ENCODE measurements around the gene MMP14.
"Not testable (repeated sequence)": the region's sequence is repeated elsewhere in the genome, so short reads cannot be mapped to it uniquely, and the experiment has no call there.

Gene MMP14

GRCh38 chr14:22842211-22843122, 6.1 kb downstream of the MMP14 start:
- DNase-seq: no peak

DNA sequence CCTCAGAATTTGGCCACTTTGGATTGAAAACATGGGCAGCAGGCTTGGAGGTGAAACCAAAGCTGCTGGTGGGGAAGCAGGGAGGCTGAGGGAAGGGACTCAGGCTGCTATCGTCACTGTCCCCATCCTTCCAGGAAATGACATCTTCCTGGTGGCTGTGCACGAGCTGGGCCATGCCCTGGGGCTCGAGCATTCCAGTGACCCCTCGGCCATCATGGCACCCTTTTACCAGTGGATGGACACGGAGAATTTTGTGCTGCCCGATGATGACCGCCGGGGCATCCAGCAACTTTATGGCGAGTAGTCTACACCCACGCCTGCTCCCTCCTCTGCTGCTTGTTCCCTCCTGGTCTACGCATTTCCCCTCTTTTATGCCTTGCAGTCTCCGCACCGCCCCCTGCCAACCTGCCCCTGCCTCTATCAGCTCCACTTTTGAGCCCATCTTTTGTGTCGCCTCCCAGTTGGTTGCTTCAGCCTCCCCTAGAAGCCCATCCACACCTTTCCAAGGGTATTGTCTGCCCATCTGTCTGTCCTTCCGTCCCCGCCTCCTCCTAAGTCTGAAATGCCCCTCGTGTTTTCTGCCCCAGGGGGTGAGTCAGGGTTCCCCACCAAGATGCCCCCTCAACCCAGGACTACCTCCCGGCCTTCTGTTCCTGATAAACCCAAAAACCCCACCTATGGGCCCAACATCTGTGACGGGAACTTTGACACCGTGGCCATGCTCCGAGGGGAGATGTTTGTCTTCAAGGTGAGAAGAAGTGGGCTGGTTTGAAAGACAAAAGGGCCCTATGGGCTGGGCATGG, 6.9 kb downstream of the MMP14 start:
- no peak for DNase-seq

GRCh38 chr14:22844221-22845102, 8.1 kb downstream of the MMP14 start:
- DNase-seq: no peak

GRCh38 chr14:22845103-22845394, 8.7 kb downstream of the MMP14 start:
- DNase-seq: no peak

GRCh38 chr14:22845821-22846625, 9.6 kb downstream of the MMP14 start:
- DNase-seq: no peak

GRCh38 chr14:22846811-22847307, 10.5 kb downstream of the MMP14 start:
- no peak for DNase-seq

DNA sequence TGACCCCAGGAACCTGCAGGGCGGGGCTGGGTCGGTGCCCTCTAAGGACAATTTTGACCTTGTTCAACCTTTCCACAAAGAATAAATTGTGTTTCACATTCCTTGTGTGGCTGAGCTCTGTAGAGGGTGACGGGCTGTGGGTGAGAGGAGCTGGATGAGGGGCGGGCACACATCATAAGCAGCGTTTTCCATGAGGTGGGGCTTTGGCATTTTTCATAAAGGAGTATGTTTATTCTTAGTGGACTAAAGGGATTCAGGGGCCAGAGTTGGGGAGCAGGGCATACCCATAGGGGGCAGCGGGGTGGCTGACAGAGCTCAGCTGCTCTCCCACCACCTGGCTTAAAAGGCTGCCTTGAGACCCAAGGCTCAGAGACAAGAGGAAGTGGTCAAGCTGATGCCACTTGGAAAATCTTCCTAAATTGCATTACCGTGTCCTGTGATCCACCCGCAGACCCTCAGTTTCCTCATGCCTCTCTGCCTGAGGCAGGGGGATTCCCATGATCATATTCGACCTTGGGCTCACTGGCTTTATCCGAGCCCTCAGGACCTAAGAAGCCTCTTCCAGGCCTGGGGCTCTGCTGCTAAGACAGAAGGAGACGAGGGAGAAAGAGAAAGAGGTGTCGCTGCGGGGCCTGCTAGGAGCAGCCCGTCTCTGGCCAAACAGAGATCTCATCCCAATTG, 11.4 kb downstream of the MMP14 start:
- DNase-seq: no peak

DNA sequence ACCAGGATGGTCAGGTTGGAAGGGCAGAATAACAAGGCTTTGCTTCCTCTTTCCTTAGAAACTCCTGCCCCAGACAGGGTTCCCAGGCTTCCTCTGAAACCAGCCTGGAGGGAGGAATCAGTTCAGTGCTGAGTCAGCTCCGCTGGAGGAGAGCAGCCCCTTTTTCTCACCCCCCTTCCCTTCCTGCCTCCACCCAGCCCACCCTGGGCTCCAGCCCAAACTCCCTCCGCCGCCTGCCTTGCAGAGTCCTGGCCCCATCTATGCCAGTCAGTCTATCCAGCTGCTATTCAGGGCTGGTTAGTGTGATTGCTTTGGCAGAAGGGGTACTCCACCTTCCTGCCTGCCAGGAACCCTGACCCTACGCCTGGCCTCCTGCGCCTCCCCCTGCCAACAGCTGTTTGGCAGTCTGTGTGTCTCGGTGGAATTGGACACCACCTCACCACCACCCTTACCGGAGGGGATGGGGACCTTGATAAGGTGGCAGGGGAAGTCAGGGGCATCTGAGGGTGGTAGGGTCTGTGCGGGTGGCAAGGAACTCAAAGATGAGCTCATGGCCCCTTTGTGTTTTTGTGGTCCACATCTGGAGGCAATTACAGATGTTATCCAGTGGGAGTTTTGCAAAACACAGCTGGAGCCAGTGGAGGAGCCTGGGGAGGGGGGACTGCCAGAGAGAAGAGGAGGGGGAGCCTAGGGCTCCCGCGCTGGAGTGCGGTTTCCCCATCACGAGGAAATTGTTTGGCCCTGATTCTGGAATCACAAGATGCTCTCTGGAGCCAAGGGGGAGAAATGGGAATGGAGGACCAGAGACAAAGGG, 12.2 kb downstream of the MMP14 start:
- no peak for DNase-seq

GRCh38 chr14:22849212-22849819, 12.9 kb downstream of the MMP14 start:
- no peak for DNase-seq

- no peak for DNase-seq
These were observed 14.8 kb downstream of the MMP14 start for GRCh38 chr14:22850944-22851764.

DNA sequence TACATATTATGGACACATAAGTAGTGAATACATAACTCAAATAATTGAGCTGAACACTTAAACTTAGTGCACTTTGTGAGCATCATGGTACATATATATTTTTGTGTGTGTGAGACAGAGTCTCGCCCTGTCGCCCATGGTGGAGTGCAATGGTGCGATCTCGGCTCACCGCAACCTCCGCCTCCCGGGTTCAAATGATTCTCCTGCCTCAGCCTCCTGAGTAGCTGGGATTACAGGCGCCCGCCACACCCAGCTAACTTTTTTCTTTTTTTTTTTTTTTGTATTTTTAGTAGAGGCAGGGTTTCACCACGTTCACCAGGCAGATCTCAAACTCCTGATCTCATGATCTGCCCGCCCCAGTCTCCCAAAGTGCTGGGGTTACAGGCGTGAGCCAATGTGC, 15.8 kb downstream of the MMP14 start:
- DNase-seq: not testable (repeated sequence)

GRCh38 chr14:22852599-22852939, 16.2 kb downstream of the MMP14 start:
- no peak for DNase-seq

DNA sequence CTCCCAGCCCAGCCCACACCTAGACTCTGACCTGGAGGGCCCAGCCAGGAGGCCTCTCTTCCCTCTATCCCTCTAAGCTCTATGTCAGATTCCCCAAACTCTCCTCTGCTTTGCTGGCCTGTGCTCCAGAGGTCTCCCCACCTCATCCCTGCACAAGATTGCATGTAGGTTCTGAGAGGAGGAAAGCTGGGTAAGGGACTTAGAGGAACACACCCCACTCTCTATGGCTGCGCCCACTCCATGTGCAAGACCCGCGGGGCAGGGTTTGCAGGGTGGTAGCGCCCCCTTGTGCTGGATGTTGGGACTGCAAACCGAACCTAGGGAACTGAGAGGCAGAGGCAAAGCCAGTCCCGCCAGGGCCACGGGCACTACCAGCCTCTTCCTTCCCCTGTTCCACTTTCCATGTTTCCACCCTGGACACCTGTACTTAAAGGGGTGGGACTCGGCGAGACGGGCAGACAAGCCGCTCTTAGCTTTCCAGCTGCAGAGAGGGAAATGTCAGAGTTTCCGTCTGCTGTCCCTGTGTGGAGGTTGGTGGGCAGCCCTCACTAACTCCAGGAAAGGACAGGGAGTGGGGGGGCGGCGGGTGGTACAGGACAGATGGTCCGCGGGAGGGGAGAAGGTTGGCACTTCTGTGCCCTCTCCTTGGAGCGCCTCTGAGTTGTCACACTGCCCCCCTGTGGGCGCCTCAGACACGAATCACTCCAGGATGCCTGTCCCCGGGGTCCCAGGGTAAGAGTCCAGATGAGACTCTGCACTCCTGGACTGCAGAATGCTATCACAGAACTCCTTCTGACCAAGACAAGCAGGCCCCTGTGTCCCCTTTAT, 16.8 kb downstream of the MMP14 start:
- DNase-seq: peak; percentile 20

DNA sequence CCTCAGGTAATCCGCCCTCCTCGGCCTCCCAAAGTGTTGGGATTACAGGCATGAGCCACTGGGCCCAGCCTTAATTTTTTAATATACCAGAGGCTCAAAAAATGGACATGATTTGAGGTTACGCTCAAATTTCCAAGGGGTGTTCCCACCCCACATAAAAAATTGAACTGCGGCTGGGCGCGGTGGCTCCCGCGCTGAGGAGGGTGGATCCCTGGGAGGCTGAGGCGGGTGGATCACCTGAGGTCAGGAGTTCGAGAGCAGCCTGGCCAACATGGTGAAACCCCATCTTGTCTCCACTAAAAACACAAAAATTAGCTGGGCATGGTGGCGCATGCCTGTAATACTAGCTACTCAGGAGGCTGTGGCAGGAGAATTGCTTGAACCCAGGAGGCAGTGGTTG, 17.9 kb downstream of the MMP14 start:
- not testable (repeated sequence) for DNase-seq

DNA sequence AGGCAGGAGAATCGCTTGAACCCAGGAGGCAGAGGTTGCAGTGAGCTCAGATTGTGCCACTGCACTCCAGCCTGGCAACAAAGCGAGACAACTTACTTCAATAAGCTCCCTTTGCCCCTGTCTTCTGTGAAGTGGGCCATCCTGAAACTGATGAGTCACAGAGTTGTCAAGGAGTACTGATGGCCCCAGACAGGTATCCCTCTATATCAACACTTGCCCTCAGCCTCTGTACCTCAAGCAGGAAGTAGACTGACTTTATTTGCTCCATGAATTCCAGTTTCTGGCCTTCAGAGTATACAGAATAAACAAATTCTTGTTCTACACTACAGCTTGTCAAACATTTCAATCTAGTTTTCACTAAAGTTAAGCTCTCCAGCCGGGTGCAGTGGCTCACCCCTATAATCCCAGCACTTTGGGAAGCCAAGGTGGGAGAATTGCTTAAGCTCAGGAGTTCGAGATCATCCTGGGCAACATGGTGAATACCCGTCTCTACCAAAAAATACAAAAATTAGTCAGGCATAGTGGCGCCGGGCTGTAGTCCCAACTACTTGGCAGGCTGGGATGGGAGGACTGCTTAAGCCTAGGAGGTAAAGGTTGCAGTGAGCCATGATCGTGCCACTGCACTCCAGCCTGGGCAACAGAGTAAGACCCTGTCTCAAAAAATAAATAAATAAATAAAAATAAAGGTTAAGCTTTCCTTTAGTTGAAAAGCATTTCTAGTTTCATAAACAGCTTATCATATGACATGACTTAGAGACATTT, 18.8 kb downstream of the MMP14 start:
- DNase-seq: no peak

DNA sequence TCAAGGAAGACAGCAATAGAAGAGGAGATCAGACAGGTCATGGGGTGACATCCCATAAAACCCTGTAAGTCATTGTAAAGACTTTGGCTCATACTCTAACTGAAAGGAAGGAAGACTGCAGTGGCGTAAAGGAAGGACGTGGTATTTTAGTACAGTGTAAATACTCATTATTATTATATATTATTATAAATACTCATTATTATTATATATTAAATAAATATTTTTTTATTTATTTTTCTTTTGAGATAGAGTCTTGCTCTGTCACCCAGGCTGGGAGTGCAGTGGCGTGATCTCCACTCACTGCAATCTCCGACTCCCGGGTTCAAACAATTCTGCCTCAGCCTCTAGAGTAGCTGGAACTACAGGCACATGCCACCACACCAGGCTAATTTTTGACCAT, 20.0 kb downstream of the MMP14 start:
- no peak for DNase-seq

- not testable (repeated sequence) for DNase-seq
These were observed 24.0 kb downstream of the MMP14 start for GRCh38 chr14:22860377-22860776.

- no peak for DNase-seq
These were observed 25.3 kb downstream of the MMP14 start for GRCh38 chr14:22861651-22862050.

All from SIG-M5 (cell line).